ENCODE data around the gene RPP25L. TPM values are rescaled to one million over a fixed set of nuclear protein-coding genes. Genes with fewer than 3 reads are reported as not detected.

Gene RPP25L
- total and polyA plus RNA-seq, 2 donors (not counting 1 experiment from before 2014, with no cell fraction given), result 13.5 to 34.3 TPM

- Histone ChIP-seq H3K9ac (ENCODE audit: insufficient read depth, low read length) (no peak overlapping the region), H3K4me1 (ENCODE audit: control insufficient read depth, extremely low read depth, insufficient read depth, low read length) (peaks cover 9% of the 10 kb centered on the region), H3K9me3 (ENCODE audit: control insufficient read depth, insufficient read depth, low read depth, low read length) (no peaks in the 10 kb centered on the region), H3K79me2 (ENCODE audit: control insufficient read depth, insufficient read depth, low read length) (peaks cover 19% of the 10 kb centered on the region), H3K4me3 (replicated peaks in 1 of 4; ENCODE audit: control extremely low read depth in 1 of 4, insufficient read depth in 1 of 4, low read depth in 3 of 4, low read length in 4 of 4) (no peak overlapping the region), H3K27me3 (ENCODE audit: control insufficient read depth, insufficient read depth, low read length) (peaks cover 17% of the 10 kb centered on the region), H2AFZ (ENCODE audit: low read length) (no peak overlapping the region), H3K36me3 (ENCODE audit: control insufficient read depth, insufficient read depth, low read length) (peaks cover 2% of the 10 kb centered on the region), H3K4me2 (ENCODE audit: extremely low read depth, insufficient read depth, low read length) (no peak overlapping the region), H3K27ac (ENCODE audit: insufficient read depth, low read length) (no peak overlapping the region), H4K20me1 (ENCODE audit: control insufficient read depth, extremely low read depth, insufficient read depth, low read length) (no peaks in the 10 kb centered on the region)
- no peak for DNase-seq (ENCODE audit: low read depth in 2 of 2)
- TF ChIP-seq EZH2 (IDR thresholded peaks at IDR 0.05; ENCODE audit: low read length, missing control alignments), result no peak
- TF ChIP-seq, protein P1, sequence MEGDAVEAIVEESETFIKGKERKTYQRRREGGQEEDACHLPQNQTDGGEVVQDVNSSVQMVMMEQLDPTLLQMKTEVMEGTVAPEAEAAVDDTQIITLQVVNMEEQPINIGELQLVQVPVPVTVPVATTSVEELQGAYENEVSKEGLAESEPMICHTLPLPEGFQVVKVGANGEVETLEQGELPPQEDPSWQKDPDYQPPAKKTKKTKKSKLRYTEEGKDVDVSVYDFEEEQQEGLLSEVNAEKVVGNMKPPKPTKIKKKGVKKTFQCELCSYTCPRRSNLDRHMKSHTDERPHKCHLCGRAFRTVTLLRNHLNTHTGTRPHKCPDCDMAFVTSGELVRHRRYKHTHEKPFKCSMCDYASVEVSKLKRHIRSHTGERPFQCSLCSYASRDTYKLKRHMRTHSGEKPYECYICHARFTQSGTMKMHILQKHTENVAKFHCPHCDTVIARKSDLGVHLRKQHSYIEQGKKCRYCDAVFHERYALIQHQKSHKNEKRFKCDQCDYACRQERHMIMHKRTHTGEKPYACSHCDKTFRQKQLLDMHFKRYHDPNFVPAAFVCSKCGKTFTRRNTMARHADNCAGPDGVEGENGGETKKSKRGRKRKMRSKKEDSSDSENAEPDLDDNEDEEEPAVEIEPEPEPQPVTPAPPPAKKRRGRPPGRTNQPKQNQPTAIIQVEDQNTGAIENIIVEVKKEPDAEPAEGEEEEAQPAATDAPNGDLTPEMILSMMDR (conservative IDR thresholded peaks at IDR 0.05 in 1 of 2, IDR thresholded peaks at IDR 0.05 in 1 of 2; ENCODE audit: low read depth in 1 of 2, low read length in 2 of 2), result no peak
These were observed 21.3 kb upstream of the RPP25L start for GRCh38 chr9:34633166-34633565.

DNA sequence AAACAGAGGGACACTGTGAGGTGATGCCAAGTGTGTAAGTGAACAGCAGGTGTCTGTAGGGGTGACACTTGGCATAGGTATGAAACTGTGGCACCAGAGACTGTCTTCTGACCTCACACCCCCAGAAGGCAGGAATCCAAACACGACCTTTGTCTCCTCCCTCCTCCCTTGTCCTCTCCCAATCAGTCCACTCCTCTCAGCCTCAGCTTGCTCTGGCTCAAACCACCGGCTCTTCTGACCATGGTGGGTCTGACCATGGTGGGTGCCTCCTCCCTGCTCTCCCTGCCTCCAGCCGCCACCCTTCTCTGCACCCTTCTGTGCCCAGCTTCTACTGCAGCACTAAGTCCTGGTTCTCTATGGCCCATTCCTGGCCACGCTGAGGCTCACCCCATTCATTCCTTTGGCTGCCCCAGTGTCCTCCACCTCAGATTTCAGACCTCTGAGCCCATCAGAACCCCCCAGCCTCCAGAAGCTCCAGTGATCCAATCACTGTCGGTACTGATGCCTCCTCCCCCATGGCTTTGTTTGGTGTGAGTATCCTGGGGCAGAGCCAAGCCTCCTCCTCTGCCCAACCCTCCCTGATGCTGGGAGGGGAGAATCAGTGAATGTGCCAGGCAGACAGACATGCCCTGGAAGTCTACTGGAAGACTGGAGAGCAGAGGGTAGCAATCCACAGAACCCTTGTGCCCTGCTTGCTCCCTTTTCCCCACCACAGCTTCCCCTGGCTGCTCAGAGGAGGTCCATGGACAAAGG lies 18.7 kb upstream of the RPP25L start:
- Histone ChIP-seq H3K9me3 (ENCODE audit: control insufficient read depth, insufficient read depth, low read depth, low read length) (no peaks in the 10 kb centered on the region), H3K4me3 (replicated peaks in 1 of 4; ENCODE audit: control extremely low read depth in 1 of 4, insufficient read depth in 1 of 4, low read depth in 3 of 4, low read length in 4 of 4) (no peak overlapping the region), H3K27me3 (ENCODE audit: control insufficient read depth, insufficient read depth, low read length) (peaks cover 43% of the 10 kb centered on the region), H3K36me3 (ENCODE audit: control insufficient read depth, insufficient read depth, low read length) (peaks cover 2% of the 10 kb centered on the region), H3K4me2 (ENCODE audit: extremely low read depth, insufficient read depth, low read length) (no peak overlapping the region), H3K9ac (ENCODE audit: insufficient read depth, low read length) (no peak overlapping the region), H3K79me2 (ENCODE audit: control insufficient read depth, insufficient read depth, low read length) (peaks cover 3% of the 10 kb centered on the region), H2AFZ (ENCODE audit: low read length) (no peak overlapping the region), H3K4me1 (ENCODE audit: control insufficient read depth, extremely low read depth, insufficient read depth, low read length) (no peaks in the 10 kb centered on the region), H4K20me1 (ENCODE audit: control insufficient read depth, extremely low read depth, insufficient read depth, low read length) (no peaks in the 10 kb centered on the region), H3K27ac (ENCODE audit: insufficient read depth, low read length) (no peak overlapping the region)
- TF ChIP-seq, protein P1 (conservative IDR thresholded peaks at IDR 0.05 in 1 of 2, IDR thresholded peaks at IDR 0.05 in 1 of 2; ENCODE audit: low read depth in 1 of 2, low read length in 2 of 2), result no peak
- no peak for TF ChIP-seq EZH2 (IDR thresholded peaks at IDR 0.05; ENCODE audit: low read length, missing control alignments)
- DNase-seq (ENCODE audit: low read depth in 2 of 2), result no peak

DNA sequence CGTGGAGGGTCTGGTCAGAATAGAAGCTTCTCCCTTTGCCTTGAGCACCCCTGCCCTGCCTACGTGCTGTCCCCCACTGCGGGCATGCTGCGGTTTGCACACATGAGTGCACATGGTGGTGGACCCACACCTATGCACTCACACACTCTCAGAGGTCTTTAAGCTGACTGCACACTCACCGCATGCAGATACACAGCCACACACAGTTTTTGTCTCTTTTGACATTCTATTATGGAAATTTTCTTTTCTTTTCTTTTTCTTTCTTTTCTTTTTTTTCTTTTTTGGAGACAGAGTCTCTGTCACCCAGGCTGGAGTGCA lies 17.6 kb upstream of the RPP25L start:
- Histone ChIP-seq H3K9ac (ENCODE audit: insufficient read depth, low read length) (no peak overlapping the region), H3K9me3 (ENCODE audit: control insufficient read depth, insufficient read depth, low read depth, low read length) (no peaks in the 10 kb centered on the region), H3K27me3 (ENCODE audit: control insufficient read depth, insufficient read depth, low read length) (peaks cover 51% of the 10 kb centered on the region), H3K4me1 (ENCODE audit: control insufficient read depth, extremely low read depth, insufficient read depth, low read length) (no peaks in the 10 kb centered on the region), H3K4me2 (ENCODE audit: extremely low read depth, insufficient read depth, low read length) (no peak overlapping the region), H3K36me3 (ENCODE audit: control insufficient read depth, insufficient read depth, low read length) (no peaks in the 10 kb centered on the region), H2AFZ (ENCODE audit: low read length) (no peak overlapping the region), H3K79me2 (ENCODE audit: control insufficient read depth, insufficient read depth, low read length) (no peaks in the 10 kb centered on the region), H4K20me1 (ENCODE audit: control insufficient read depth, extremely low read depth, insufficient read depth, low read length) (no peaks in the 10 kb centered on the region), H3K4me3 (replicated peaks in 1 of 4; ENCODE audit: control extremely low read depth in 1 of 4, insufficient read depth in 1 of 4, low read depth in 3 of 4, low read length in 4 of 4) (no peak overlapping the region), H3K27ac (ENCODE audit: insufficient read depth, low read length) (no peak overlapping the region)
- DNase-seq (ENCODE audit: low read depth in 2 of 2), result no peak
- TF ChIP-seq, protein P1 (conservative IDR thresholded peaks at IDR 0.05 in 1 of 2, IDR thresholded peaks at IDR 0.05 in 1 of 2; ENCODE audit: low read depth in 1 of 2, low read length in 2 of 2), result no peak
- TF ChIP-seq EZH2 (IDR thresholded peaks at IDR 0.05; ENCODE audit: low read length, missing control alignments), result peak; percentile 72

Data from fibroblast of lung (primary cell).